GM12878 (cell line): ENCODE results near the gene DUSP22. TPM values are rescaled to one million over a fixed set of nuclear protein-coding genes. Genes with fewer than 3 reads are reported as not detected.

ENCODE experiments used
- BACH1 ChIP-seq: fragments of 450-650 bp; IDR thresholded peaks from 2 replicates; pipeline ENCODE4 v1.6.1; 2017; ENCODE audit warnings: mild to moderate bottlenecking, borderline replicate concordance
- LARP7 ChIP-seq: fragments of 450-650 bp; IDR thresholded peaks from 2 replicates; pipeline ENCODE4 v1.6.1; 2017; ENCODE audit warnings: mild to moderate bottlenecking
- STAT3 ChIP-seq: IDR thresholded peaks from 2 replicates; pipeline ENCODE4 v1.6.1; 2011; ENCODE audit warnings: low read depth, low read length, improper control_type of control experiment
- ZNF207 ChIP-seq: fragments of 450-650 bp; IDR thresholded peaks from 2 replicates; pipeline ENCODE4 v1.6.1; 2014; ENCODE audit warnings: antibody characterized with exemption, mild to moderate bottlenecking, borderline replicate concordance
- polyA plus RNA-seq, 11 experiments: library from polyadenylated mRNA; depleted of rRNA in 4 of 11; unstranded in 6 of 11; stranded (reverse) in 5 of 11; fragments of >200 nt; fragmentation: Nextera tagmentation in 4 of 11; fragmentation: Illumina TruSeq in 1 of 11; extraction: Ambion mirVana in 4 of 11; extraction: Trizol in 1 of 11; gene quantifications; 1 replicate in 1 of 11; 2 replicates in 10 of 11; pipeline versions ENCODE4 v1.2.1 to v1.2.3, GENCODE V29; 2011 to 2016; ENCODE audit warnings: inconsistent platforms in 2 of 11, missing spikeins in 2 of 11, low read depth in 1 of 11
- total RNA-seq, 4 experiments: library from RNA; depleted of rRNA in 3 of 4; stranded (reverse); fragments of >200 nt in 3 of 4; fragmentation: Illumina TruSeq in 1 of 4; extraction: Trizol in 1 of 4; gene quantifications; 2 replicates each; pipeline versions ENCODE4 v1.2.1 to v1.2.3, GENCODE V29; 2013 to 2021
- TF ChIP-seq, protein P1 (sequence below): IDR thresholded peaks from 2 replicates; pipeline ENCODE4 v1.6.1; 2011; ENCODE audit warnings: low read depth, mild to moderate bottlenecking, low read length, moderate library complexity, borderline replicate concordance; ENCODE audit errors: extremely low read depth
- TF ChIP-seq, protein P2 (sequence below): IDR thresholded peaks from 2 replicates; pipeline ENCODE4 v1.6.1; 2011; ENCODE audit warnings: mild to moderate bottlenecking, low read depth, low read length, moderate library complexity; ENCODE audit not compliant: insufficient replicate concordance
- TF ChIP-seq, protein P3 (sequence below): fragments of 450-650 bp; IDR thresholded peaks from 2 replicates; pipeline ENCODE4 v1.6.1; 2017; ENCODE audit warnings: antibody characterized with exemption, mild to moderate bottlenecking, moderate library complexity
- TF ChIP-seq, protein P4 (sequence below): fragments of 450-650 bp; IDR thresholded peaks from 2 replicates; pipeline ENCODE4 v1.6.1; 2017; ENCODE audit warnings: low read depth, mild to moderate bottlenecking, moderate library complexity

Gene DUSP22
- total and polyA plus RNA-seq, 10 of the 15 experiments (the other 5 are each of a cell fraction or from before 2014, with no cell fraction given) = 78.9 to 156 (median 107) TPM

DNA sequence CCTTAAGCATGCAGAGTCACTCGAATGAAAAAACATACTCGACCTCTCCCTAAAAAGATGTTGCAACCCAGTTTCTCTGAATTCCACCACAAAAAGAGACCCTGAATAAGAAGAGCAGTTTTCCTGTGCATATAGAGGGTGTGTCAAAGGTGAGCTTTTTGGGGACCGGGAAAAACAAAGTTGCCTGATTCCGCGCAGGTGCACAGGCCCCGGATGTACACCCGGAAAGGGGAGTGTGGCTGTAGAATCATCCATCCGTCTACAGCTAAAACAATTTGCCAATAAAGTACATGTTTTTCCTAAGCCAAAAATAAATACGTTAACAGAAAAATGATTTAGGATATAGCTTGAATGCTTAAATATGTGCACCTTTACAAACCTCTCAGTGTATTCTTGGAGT is 58.1 kb downstream of the DUSP22 start (continued):
- TF ChIP-seq, protein P1, sequence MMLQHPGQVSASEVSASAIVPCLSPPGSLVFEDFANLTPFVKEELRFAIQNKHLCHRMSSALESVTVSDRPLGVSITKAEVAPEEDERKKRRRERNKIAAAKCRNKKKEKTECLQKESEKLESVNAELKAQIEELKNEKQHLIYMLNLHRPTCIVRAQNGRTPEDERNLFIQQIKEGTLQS = no peak
- TF ChIP-seq BACH1 = no peak
- TF ChIP-seq STAT3 = no peak
- no peak for TF ChIP-seq ZNF207
- TF ChIP-seq, protein P2, sequence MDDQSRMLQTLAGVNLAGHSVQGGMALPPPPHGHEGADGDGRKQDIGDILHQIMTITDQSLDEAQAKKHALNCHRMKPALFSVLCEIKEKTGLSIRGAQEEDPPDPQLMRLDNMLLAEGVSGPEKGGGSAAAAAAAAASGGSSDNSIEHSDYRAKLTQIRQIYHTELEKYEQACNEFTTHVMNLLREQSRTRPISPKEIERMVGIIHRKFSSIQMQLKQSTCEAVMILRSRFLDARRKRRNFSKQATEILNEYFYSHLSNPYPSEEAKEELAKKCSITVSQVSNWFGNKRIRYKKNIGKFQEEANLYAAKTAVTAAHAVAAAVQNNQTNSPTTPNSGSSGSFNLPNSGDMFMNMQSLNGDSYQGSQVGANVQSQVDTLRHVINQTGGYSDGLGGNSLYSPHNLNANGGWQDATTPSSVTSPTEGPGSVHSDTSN = no peak
- TF ChIP-seq LARP7 = no peak
- TF ChIP-seq, protein P3, sequence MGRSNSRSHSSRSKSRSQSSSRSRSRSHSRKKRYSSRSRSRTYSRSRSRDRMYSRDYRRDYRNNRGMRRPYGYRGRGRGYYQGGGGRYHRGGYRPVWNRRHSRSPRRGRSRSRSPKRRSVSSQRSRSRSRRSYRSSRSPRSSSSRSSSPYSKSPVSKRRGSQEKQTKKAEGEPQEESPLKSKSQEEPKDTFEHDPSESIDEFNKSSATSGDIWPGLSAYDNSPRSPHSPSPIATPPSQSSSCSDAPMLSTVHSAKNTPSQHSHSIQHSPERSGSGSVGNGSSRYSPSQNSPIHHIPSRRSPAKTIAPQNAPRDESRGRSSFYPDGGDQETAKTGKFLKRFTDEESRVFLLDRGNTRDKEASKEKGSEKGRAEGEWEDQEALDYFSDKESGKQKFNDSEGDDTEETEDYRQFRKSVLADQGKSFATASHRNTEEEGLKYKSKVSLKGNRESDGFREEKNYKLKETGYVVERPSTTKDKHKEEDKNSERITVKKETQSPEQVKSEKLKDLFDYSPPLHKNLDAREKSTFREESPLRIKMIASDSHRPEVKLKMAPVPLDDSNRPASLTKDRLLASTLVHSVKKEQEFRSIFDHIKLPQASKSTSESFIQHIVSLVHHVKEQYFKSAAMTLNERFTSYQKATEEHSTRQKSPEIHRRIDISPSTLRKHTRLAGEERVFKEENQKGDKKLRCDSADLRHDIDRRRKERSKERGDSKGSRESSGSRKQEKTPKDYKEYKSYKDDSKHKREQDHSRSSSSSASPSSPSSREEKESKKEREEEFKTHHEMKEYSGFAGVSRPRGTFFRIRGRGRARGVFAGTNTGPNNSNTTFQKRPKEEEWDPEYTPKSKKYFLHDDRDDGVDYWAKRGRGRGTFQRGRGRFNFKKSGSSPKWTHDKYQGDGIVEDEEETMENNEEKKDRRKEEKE = no peak
- TF ChIP-seq, protein P4, sequence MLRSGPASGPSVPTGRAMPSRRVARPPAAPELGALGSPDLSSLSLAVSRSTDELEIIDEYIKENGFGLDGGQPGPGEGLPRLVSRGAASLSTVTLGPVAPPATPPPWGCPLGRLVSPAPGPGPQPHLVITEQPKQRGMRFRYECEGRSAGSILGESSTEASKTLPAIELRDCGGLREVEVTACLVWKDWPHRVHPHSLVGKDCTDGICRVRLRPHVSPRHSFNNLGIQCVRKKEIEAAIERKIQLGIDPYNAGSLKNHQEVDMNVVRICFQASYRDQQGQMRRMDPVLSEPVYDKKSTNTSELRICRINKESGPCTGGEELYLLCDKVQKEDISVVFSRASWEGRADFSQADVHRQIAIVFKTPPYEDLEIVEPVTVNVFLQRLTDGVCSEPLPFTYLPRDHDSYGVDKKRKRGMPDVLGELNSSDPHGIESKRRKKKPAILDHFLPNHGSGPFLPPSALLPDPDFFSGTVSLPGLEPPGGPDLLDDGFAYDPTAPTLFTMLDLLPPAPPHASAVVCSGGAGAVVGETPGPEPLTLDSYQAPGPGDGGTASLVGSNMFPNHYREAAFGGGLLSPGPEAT = no peak
